ENCODE results near the gene NPAS3.

The NPAS3 gene

GRCh38 chr14:33452995-33453394, 514.3 kb downstream of the NPAS3 start:
- DNase-seq = no peak

GRCh38 chr14:33454022-33454595, 515.4 kb downstream of the NPAS3 start:
- no peak for DNase-seq

- DNase-seq = no peak
Observed at GRCh38 chr14:33454707-33455106, 516.0 kb downstream of the NPAS3 start.

- DNase-seq = no peak
Observed at GRCh38 chr14:33455654-33456345, 517.1 kb downstream of the NPAS3 start.

GRCh38 chr14:33457021-33457420, 518.3 kb downstream of the NPAS3 start:
- no peak for DNase-seq

GRCh38 chr14:33457617-33458016, 518.9 kb downstream of the NPAS3 start:
- no peak for DNase-seq

GRCh38 chr14:33460164-33460563, 521.5 kb downstream of the NPAS3 start:
- DNase-seq = no peak

- no peak for DNase-seq
Observed at GRCh38 chr14:33461036-33461435, 522.4 kb downstream of the NPAS3 start.

GRCh38 chr14:33463731-33464130, 525.1 kb downstream of the NPAS3 start:
- no peak for DNase-seq

GRCh38 chr14:33464254-33464962, 525.7 kb downstream of the NPAS3 start:
- DNase-seq = no peak

- no peak for DNase-seq
Observed at GRCh38 chr14:33465846-33466700, 527.4 kb downstream of the NPAS3 start.

GRCh38 chr14:33467971-33468370, 529.3 kb downstream of the NPAS3 start:
- no peak for DNase-seq

- DNase-seq = no peak
Observed at GRCh38 chr14:33469898-33470297, 531.2 kb downstream of the NPAS3 start.

- DNase-seq = no peak
Observed at GRCh38 chr14:33471776-33472175, 533.1 kb downstream of the NPAS3 start.

GRCh38 chr14:33475623-33476022, 536.9 kb downstream of the NPAS3 start:
- DNase-seq = no peak

GRCh38 chr14:33477797-33478196, 539.1 kb downstream of the NPAS3 start:
- no peak for DNase-seq

- DNase-seq = no peak
Observed at GRCh38 chr14:33480071-33480886, 541.6 kb downstream of the NPAS3 start.

GRCh38 chr14:33480887-33481184, 542.2 kb downstream of the NPAS3 start:
- no peak for DNase-seq

- no peak for DNase-seq
Observed at GRCh38 chr14:33483110-33483509, 544.4 kb downstream of the NPAS3 start.

- DNase-seq = no peak
Observed at GRCh38 chr14:33483541-33483940, 544.9 kb downstream of the NPAS3 start.

GRCh38 chr14:33484264-33484663, 545.6 kb downstream of the NPAS3 start:
- no peak for DNase-seq

- DNase-seq = no peak
Observed at GRCh38 chr14:33486332-33486890, 547.7 kb downstream of the NPAS3 start.
